ENCODE measurements around the gene GNG13. TPM values are rescaled to one million over a fixed set of nuclear protein-coding genes. Genes with fewer than 3 reads are reported as not detected.

Gene GNG13
- total and polyA plus RNA-seq, 2 donors (not counting 3 experiments of a cell fraction or from before 2014, with no cell fraction given): not detected

DNA sequence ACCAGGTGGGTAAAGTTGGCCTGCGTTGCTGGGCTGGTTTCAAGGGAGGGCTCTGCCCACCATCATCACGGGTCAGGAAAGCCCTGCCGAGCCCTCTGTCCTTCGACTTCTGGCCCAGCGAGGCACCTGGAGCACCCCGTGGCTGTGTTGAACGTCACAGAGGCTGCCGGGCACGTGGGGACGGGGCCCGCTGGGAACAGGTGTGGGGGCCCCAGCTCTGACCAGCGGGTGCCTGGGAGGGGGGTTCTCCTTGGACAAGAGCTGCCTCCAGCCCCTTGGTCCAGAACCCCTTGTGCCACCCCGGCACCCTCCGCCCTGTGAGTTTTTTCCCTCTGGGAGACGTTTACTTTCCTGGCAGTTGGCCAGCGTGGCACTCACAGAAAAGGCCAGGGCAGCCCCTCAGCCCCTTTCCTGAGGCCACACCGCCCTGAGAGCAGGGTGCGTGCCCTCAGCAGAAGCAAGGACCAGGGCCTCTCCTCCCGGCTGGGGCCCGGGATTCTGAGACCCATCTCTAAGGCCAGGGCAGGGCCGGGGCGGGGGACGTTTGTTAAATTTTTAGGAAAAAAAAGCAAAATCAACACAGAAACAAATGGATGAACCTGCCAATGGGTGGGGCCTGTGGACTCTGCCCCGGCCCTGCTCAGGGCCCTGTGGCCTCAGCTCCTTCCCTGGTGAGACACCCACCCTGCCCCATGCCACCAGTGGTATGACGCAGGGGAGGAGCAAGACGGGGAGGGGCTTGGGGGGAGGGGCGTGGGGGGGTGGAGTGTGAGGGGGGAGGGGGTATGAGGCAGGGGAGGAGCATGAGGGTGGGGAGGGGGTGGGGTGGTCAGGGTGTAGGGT lies 31.3 kb upstream of the GNG13 start:
- H3K9me1 ChIP-seq (replicated peaks; ENCODE audit: control insufficient read depth, extremely low read depth, insufficient read depth, low read length): no peaks in the 10 kb centered on the region
- no peaks in the 10 kb centered on the region for H3K79me2 ChIP-seq (ENCODE audit: control insufficient read depth, insufficient read depth, low read length)
- no peaks in the 10 kb centered on the region for H3K4me1 ChIP-seq (ENCODE audit: control insufficient read depth, extremely low read depth, insufficient read depth, low read length)
- intact Hi-C loops (cut with micrococcal nuclease): no loop called here
- no TSS peak for BruUV-seq (replicated peaks)
- dilution Hi-C loops (cut with MboI; ENCODE audit: extremely low pct_ligation_motif_present, low sequenced_read_pairs): no loop called here
- H2AFZ ChIP-seq (ENCODE audit: low read depth, low read length): no peak overlapping the region
- FAIRE-seq (no peak), DNase-seq (ENCODE audit: low read depth, low spot score) (no peak)
- H3K9ac ChIP-seq (replicated peaks; ENCODE audit: extremely low read depth, insufficient read depth, low read length): no peak overlapping the region
- CTCF ChIA-PET: no interaction called here
- no peaks in the 10 kb centered on the region for H3K9me3 ChIP-seq (replicated peaks; ENCODE audit: control insufficient read depth, insufficient read depth, low read length)
- no peaks in the 10 kb centered on the region for H3K27me3 ChIP-seq (ENCODE audit: control insufficient read depth in 2 of 2, insufficient read depth in 2 of 2, low read length in 2 of 2)
- no peak overlapping the region for H3K4me3 ChIP-seq (replicated peaks in 1 of 3; ENCODE audit: insufficient read depth in 1 of 3, low read depth in 1 of 3, low read length in 3 of 3)
- POLR2A ChIA-PET: no interaction called here
- H3K36me3 ChIP-seq (ENCODE audit: control insufficient read depth in 2 of 2, extremely low read depth in 1 of 2, insufficient read depth in 2 of 2, low read length in 2 of 2): no peaks in the 10 kb centered on the region
- H3K4me2 ChIP-seq (ENCODE audit: insufficient read depth, low read length): no peak overlapping the region
- no peaks in the 10 kb centered on the region for H4K20me1 ChIP-seq (replicated peaks; ENCODE audit: control insufficient read depth, extremely low read depth, insufficient read depth, low read length)
- no peak overlapping the region for H3K27ac ChIP-seq (ENCODE audit: insufficient read depth, low read depth, low read length)
- TF ChIP-seq, protein P1, sequence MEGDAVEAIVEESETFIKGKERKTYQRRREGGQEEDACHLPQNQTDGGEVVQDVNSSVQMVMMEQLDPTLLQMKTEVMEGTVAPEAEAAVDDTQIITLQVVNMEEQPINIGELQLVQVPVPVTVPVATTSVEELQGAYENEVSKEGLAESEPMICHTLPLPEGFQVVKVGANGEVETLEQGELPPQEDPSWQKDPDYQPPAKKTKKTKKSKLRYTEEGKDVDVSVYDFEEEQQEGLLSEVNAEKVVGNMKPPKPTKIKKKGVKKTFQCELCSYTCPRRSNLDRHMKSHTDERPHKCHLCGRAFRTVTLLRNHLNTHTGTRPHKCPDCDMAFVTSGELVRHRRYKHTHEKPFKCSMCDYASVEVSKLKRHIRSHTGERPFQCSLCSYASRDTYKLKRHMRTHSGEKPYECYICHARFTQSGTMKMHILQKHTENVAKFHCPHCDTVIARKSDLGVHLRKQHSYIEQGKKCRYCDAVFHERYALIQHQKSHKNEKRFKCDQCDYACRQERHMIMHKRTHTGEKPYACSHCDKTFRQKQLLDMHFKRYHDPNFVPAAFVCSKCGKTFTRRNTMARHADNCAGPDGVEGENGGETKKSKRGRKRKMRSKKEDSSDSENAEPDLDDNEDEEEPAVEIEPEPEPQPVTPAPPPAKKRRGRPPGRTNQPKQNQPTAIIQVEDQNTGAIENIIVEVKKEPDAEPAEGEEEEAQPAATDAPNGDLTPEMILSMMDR (IDR thresholded peaks at IDR 0.05; ENCODE audit: extremely low read depth in 1 of 2, insufficient read depth in 1 of 2, low read depth in 1 of 2, low read length in 2 of 2): no peak
- TF ChIP-seq POLR2AphosphoS5 (IDR thresholded peaks at IDR 0.05; ENCODE audit: insufficient read depth, low read depth, low read length) (no peak), EZH2 (IDR thresholded peaks at IDR 0.05; ENCODE audit: borderline replicate concordance, low read depth, low read length, severe bottlenecking) (no peak), MYC (IDR thresholded peaks at IDR 0.05; ENCODE audit: low read depth, low read length) (no peak), JUN (IDR thresholded peaks at IDR 0.05; ENCODE audit: borderline replicate concordance, insufficient read depth, insufficient read length, low read depth) (no peak), GATA2 (IDR thresholded peaks at IDR 0.05; ENCODE audit: insufficient read depth, insufficient read length, low read depth, low read length) (no peak), FOS (IDR thresholded peaks at IDR 0.05; ENCODE audit: borderline replicate concordance, insufficient read depth, low read length) (no peak), POLR2A (IDR thresholded peaks at IDR 0.05; ENCODE audit: low read depth, low read length) (no peak)
- TF ChIP-seq, protein P2, sequence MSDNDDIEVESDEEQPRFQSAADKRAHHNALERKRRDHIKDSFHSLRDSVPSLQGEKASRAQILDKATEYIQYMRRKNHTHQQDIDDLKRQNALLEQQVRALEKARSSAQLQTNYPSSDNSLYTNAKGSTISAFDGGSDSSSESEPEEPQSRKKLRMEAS (IDR thresholded peaks at IDR 0.05; ENCODE audit: insufficient read depth, insufficient read length): no peak
